DND-41 (cell line): ENCODE measurements around the gene CHN2.

ENCODE experiments used
- ATAC-seq: fragments of 200-7000 bp; cut with Tn5 transposase; 3 replicates; pipeline ENCODE4 v1.9.1; 2021; ENCODE audit warnings: low read depth; ENCODE audit not compliant: insufficient read depth
- DNase-seq: peaks from one replicate; pipeline ENCODE4 v3.0.0-alpha.2; 2020
- H2AFZ ChIP-seq: 2 replicates; pipeline ENCODE4 v1.6.0; 2012; ENCODE audit warnings: low read depth, low read length
- H3K27ac ChIP-seq: 2 replicates; pipeline ENCODE4 v1.5.1; 2012; ENCODE audit warnings: low read length, inconsistent platforms
- H3K27me3 ChIP-seq: fragments of 200-600 bp; sonication (generic); 2 replicates; pipeline ENCODE4 v1.6.0; 2012; ENCODE audit warnings: low read length, mild to moderate bottlenecking, inconsistent platforms; ENCODE audit not compliant: insufficient read depth, poor library complexity
- H3K36me3 ChIP-seq: 2 replicates; pipeline ENCODE4 v1.5.1; 2012; ENCODE audit warnings: low read length, inconsistent platforms; ENCODE audit not compliant: insufficient read depth
- H3K4me1 ChIP-seq: 2 replicates; pipeline ENCODE4 v1.5.1; 2012; ENCODE audit warnings: mild to moderate bottlenecking, low read length; ENCODE audit not compliant: insufficient read depth
- H3K4me2 ChIP-seq: 2 replicates; pipeline ENCODE4 v1.6.0; 2012; ENCODE audit warnings: mild to moderate bottlenecking, moderate library complexity, low read length, inconsistent platforms; ENCODE audit not compliant: insufficient read depth
- H3K4me3 ChIP-seq, 2 experiments: fragments of 200-600 bp in 1 of 2; shearing (Covaris generic) in 1 of 2; 2 replicates each; pipeline ENCODE4 v1.5.1; 2012 to 2016; ENCODE audit warnings: inconsistent platforms in 2 of 2, low read length in 2 of 2, mild to moderate bottlenecking in 2 of 2, low read depth in 1 of 2, moderate library complexity in 1 of 2
- H3K79me2 ChIP-seq: 2 replicates; pipeline ENCODE4 v1.6.0; 2012; ENCODE audit warnings: low read length, inconsistent platforms; ENCODE audit not compliant: insufficient read depth
- H3K9ac ChIP-seq: 2 replicates; pipeline ENCODE4 v1.6.0; 2012; ENCODE audit warnings: low read depth, mild to moderate bottlenecking, inconsistent platforms, low read length, moderate library complexity
- H3K9me3 ChIP-seq: 2 replicates; pipeline ENCODE4 v1.5.1; 2012; ENCODE audit warnings: low read length, moderate library complexity, mild to moderate bottlenecking, inconsistent platforms; ENCODE audit not compliant: insufficient read depth, severe bottlenecking
- H4K20me1 ChIP-seq: 2 replicates; pipeline ENCODE4 v1.6.0; 2012; ENCODE audit warnings: low read length; ENCODE audit not compliant: insufficient read depth
- CTCF ChIP-seq: IDR thresholded peaks from 2 replicates; pipeline ENCODE4 v1.5.1; 2012; ENCODE audit warnings: borderline replicate concordance, low read length, moderate library complexity, mild to moderate bottlenecking; ENCODE audit not compliant: poor library complexity, severe bottlenecking; ENCODE audit errors: extremely low read depth
- EZH2 ChIP-seq: IDR thresholded peaks from 3 replicates; pipeline ENCODE4 v1.6.1; 2012; ENCODE audit warnings: borderline replicate concordance, low read depth, mild to moderate bottlenecking, moderate library complexity, low read length, inconsistent platforms; ENCODE audit not compliant: severe bottlenecking

CHN2 gene

DNA sequence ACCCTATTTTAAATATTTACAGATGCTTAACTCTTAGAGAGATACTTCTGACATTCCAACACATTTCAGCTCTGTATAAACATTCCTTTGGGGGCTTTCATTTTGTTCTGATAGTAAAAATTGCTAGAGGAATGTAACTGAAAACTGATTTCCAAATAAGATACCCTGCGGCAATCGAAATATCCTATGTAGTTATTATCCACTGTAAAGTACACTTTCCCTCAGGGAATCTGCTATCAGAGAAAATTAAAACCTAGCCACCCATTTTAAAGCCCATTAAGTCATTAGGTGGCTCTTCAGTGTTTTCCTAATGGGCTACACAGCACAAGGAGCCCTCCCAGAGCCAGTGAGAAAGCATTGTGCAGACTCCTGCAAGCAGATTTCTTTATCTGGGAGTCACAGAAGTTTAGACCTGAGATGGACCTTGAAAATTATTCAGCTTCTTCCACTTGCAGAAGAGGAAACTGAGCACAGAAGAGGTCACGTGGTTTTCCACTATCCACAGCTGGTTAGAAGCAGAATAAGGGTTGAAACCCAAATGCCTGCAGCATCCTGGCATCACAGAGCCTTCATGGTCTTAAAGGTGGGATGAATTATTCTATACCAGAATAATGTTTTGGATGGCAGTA, 35.7 kb upstream of the CHN2 start:
- Histone ChIP-seq H3K27me3 (no peaks in the 10 kb centered on the region), H3K79me2 (no peaks in the 10 kb centered on the region), H2AFZ (no peak overlapping the region), H3K4me1 (peaks cover 51% of the 10 kb centered on the region), H4K20me1 (no peaks in the 10 kb centered on the region), H3K36me3 (no peaks in the 10 kb centered on the region), H3K9ac (no peak overlapping the region), H3K9me3 (no peaks in the 10 kb centered on the region), H3K4me3 (no peak overlapping the region), H3K27ac (0 out of 2 replicates have a peak overlapping the region, but pooled peaks have one; percentile 31), H3K4me2 (no peak overlapping the region)
- TF ChIP-seq EZH2 = no peak
- TF ChIP-seq CTCF = no peak
- DNase-seq (no peak), ATAC-seq (no peak)

GRCh38 chr7:29160080-29160479, 34.5 kb upstream of the CHN2 start:
- H3K79me2 ChIP-seq = no peaks in the 10 kb centered on the region
- H3K9me3 ChIP-seq = no peaks in the 10 kb centered on the region
- DNase-seq (no peak), ATAC-seq (no peak)
- TF ChIP-seq EZH2 (no peak), CTCF (no peak)
- H3K4me1 ChIP-seq = peaks cover 45% of the 10 kb centered on the region
- no peaks in the 10 kb centered on the region for H3K36me3 ChIP-seq
- H3K9ac ChIP-seq = no peak overlapping the region
- H2AFZ ChIP-seq = no peak overlapping the region
- H3K4me3 ChIP-seq = no peak overlapping the region
- no peaks in the 10 kb centered on the region for H4K20me1 ChIP-seq
- no peak overlapping the region for H3K4me2 ChIP-seq
- peak overlapping the region; percentile 1; the same call in 1 of the 2 replicates for H3K27ac ChIP-seq
- H3K27me3 ChIP-seq = no peaks in the 10 kb centered on the region

DNA sequence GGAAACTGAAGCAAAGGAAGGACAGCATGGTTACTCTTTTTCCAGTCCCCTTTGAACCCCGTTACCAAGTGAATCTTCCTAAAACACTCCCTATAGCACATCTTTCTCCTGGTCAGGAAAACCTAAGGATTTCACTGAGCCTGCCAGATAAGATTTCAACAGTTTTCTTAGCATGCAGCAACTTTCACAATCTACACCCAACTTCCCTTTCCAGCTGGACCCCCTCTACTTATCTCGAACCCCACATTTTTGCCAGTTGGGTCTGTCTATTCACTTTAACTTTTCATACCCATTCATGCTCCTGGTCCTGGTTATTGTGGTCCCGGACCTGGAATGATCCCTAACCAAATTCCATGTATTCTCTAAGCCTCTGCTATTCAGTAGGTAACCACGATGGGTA, 33.3 kb upstream of the CHN2 start:
- H3K4me1 ChIP-seq = peaks cover 34% of the 10 kb centered on the region
- H3K9me3 ChIP-seq = no peaks in the 10 kb centered on the region
- H3K9ac ChIP-seq = no peak overlapping the region
- H3K4me3 ChIP-seq = no peak overlapping the region
- no peak overlapping the region for H3K27ac ChIP-seq
- no peak for DNase-seq
- no peaks in the 10 kb centered on the region for H4K20me1 ChIP-seq
- no peak overlapping the region for H2AFZ ChIP-seq
- H3K4me2 ChIP-seq = no peak overlapping the region
- H3K36me3 ChIP-seq = no peaks in the 10 kb centered on the region
- no peak for TF ChIP-seq EZH2
- TF ChIP-seq CTCF = no peak
- H3K79me2 ChIP-seq = no peaks in the 10 kb centered on the region
- no peak for ATAC-seq
- H3K27me3 ChIP-seq = no peaks in the 10 kb centered on the region
